ENCODE results near the gene DNAJC1.

DNA sequence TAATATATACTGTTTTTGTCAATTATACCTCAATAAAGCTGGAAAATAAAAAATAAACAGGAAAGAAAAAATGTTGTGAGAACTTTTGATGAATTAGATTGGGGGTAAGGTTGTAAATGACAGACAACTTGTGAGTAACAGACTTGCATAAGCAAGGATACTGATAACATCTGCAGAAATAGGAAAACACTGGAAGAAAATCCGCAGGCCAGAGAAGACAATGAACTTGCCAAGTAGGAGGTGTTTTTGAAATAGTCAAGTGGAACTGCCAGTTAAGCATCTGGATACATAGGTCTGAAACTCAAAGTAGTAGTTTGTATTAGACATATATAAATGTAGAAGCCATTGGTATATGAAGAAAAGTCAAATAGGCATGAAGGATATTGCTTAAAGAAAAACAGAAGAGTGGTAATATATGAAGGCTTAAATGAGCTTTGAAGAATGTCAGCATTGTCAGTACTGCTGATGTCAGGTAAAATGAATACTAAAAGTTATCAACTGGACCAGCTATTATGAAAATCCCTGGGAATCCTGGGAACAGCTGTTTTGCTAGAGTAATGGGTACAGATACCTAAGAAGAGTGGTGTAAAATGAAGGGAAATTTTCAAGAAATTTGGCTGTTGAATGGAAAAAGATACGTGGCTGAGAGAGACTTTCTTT, 58.7 kb downstream of the DNAJC1 start:
- TF ChIP-seq EZH2 (IDR thresholded peaks at IDR 0.05) (no peak), POLR2AphosphoS5 (IDR thresholded peaks at IDR 0.05; ENCODE audit: borderline replicate concordance, low read depth, low read length) (no peak), FOXP2 (optimal IDR thresholded peaks at IDR 0.05; ENCODE audit: control extremely low read depth, extremely low read length, insufficient read depth) (no peak)
